Skeletal muscle tissue (tissue), 4 donors: ENCODE measurements around the gene GFPT2. TPM values are rescaled to one million over a fixed set of nuclear protein-coding genes. Genes with fewer than 3 reads are reported as not detected.

ENCODE experiments used
- H3K27ac ChIP-seq: one replicate; pipeline ENCODE4 v1.7.0; 2013; ENCODE audit warnings: mild to moderate bottlenecking, low read depth, low read length, inconsistent platforms
- H3K27me3 ChIP-seq, 3 donors: one replicate each; pipeline ENCODE4 v1.7.0; 2013; ENCODE audit warnings: low read length in 3 of 3; ENCODE audit not compliant: control insufficient read depth in 3 of 3, insufficient read depth in 3 of 3
- H3K36me3 ChIP-seq, 3 donors: one replicate each; pipeline ENCODE4 v1.7.0; 2013; ENCODE audit warnings: low read length in 3 of 3; ENCODE audit not compliant: control insufficient read depth in 3 of 3, insufficient read depth in 3 of 3
- H3K4me1 ChIP-seq, 3 donors: one replicate each; pipeline ENCODE4 v1.7.0; 2013; ENCODE audit warnings: low read length in 3 of 3, mild to moderate bottlenecking in 3 of 3; ENCODE audit not compliant: control insufficient read depth in 3 of 3, insufficient read depth in 3 of 3
- H3K4me3 ChIP-seq, 3 donors: one replicate each; pipeline ENCODE4 v1.7.0; 2013; ENCODE audit warnings: low read length in 3 of 3
- H3K9ac ChIP-seq, 3 donors: one replicate each; pipeline ENCODE4 v1.7.0; 2013; ENCODE audit warnings: low read length in 3 of 3, mild to moderate bottlenecking in 3 of 3, moderate library complexity in 2 of 3, low read depth in 1 of 3
- H3K9me3 ChIP-seq, 3 donors: one replicate each; pipeline ENCODE4 v1.7.0; 2013; ENCODE audit warnings: low read length in 3 of 3; ENCODE audit not compliant: control insufficient read depth in 3 of 3
- total RNA-seq: library from RNA; depleted of rRNA; stranded (reverse); fragments of >200 nt; gene quantifications from one replicate; pipeline ENCODE4 v1.2.3, GENCODE V29; 2014
- donor health status: Osteomylitis.

The GFPT2 gene
- total RNA-seq, 1 donor from 2014 or later: 9.9 TPM

DNA sequence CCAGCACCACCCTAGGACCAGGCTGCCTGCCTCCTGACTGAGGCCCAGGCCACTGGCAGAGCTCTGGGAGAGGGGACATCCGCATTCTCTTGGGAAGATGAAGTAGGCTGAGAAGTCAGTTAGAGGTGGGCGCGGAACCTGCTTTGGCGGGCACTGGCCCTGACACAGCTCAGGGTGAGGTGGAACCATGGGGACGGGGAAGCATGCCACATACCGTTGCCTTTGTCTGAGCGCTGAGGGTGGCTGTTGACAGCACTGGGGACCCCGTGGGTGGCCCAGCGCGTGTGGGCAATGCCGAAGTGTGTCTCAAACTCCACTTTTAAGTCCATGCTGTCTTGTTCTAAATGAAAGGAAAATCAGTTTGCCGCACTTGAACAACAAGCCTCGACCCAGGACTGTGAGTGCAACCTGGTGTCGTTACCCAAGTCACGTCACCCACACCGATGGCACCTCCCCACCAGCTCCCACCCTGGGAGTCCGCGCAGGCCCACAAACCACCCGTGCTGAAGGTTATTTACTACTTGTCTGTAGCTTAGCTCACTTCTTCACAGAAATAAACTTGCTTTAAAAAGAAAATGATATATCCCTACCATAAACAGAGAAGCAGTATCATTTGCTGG lies 17.4 kb downstream of the GFPT2 start:
- Histone ChIP-seq H3K4me1 (peaks cover 0 to 6% (median 3%) of the 10 kb centered on the region in 3 donors), H3K27ac (no peak overlapping the region), H3K9me3 (no peaks in the 10 kb centered on the region), H3K9ac (no peak overlapping the region), H3K4me3 (no peak overlapping the region), H3K36me3 (peaks cover 0 to 8% (median 6%) of the 10 kb centered on the region in 3 donors), H3K27me3 (peaks cover 0 to 9% (median 8%) of the 10 kb centered on the region in 3 donors)

DNA sequence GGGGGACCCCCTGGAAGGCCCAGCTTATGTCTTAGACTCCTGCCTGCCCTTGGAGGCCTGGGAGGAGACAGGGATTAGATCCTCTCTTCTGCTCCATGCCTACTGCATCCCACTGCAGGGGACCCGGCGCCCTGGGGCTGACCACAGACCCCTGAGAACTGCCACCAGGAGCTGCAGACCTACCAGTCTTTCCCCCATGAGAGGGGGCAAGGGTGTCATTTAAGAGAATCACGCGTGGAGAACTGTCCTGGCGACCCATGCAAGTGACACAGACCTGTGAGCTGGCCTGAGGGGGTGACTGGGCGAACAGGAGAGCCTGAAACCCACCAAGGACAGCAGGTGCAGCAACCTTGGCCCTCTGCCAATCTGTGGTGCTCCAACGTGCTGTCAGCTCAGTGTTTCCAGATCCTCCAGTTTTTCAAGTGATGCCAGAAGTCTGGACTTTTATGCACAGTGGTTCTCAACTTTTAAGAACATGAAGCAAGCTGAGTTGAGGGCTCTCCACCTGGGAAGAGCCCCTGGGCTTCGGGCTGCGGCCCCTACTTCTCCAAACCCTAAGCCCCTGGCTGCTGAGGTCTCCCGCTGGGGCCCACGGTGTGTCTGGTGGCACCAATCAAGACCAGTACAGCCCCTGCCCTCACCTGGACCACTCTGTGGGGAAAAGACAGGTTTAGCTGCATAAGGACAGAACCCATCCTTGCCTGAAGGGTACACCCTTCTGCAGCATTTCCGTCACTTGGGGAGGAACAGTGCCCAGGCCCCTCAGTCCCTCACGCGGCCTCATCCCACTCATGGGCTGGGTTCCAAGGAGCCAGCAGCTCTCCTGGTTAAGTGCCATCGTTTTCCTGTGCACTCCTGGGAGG lies 18.2 kb downstream of the GFPT2 start:
- Histone ChIP-seq H3K36me3 (peaks cover 0 to 8% (median 6%) of the 10 kb centered on the region in 3 donors), H3K9ac (no peak overlapping the region), H3K4me3 (no peak overlapping the region), H3K4me1 (peaks cover 3 to 6% (median 4%) of the 10 kb centered on the region in 3 donors), H3K27me3 (peaks cover 0 to 9% (median 8%) of the 10 kb centered on the region in 3 donors), H3K9me3 (no peaks in the 10 kb centered on the region), H3K27ac (no peak overlapping the region)

DNA sequence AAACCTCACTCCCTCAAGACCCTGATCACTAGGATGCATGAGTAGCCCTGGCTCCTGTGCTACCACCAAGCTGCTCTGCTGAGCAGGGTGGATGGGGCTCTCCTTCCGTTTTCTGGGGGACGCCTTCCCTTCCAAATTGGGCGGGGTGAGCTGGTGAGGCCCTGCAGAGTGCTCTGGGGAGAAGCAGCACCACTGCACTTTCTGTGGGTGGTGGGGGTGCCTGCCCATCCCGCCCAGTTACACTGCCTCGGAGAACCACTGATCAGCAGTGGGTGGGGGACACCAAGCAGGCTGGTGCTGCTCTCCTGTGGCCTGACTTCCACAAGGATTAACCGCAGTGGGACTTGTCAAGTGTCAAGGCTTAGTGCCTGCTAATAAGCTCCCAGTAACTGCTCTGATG lies 19.0 kb downstream of the GFPT2 start:
- H3K9me3 ChIP-seq: no peaks in the 10 kb centered on the region
- no peak overlapping the region for H3K9ac ChIP-seq
- no peak overlapping the region for H3K4me3 ChIP-seq
- H3K27ac ChIP-seq: no peak overlapping the region
- H3K36me3 ChIP-seq: peaks cover 0 to 8% (median 6%) of the 10 kb centered on the region in 3 donors
- H3K27me3 ChIP-seq: peaks cover 0 to 9% (median 8%) of the 10 kb centered on the region in 3 donors
- peaks cover 3 to 6% (median 4%) of the 10 kb centered on the region in 3 donors for H3K4me1 ChIP-seq

DNA sequence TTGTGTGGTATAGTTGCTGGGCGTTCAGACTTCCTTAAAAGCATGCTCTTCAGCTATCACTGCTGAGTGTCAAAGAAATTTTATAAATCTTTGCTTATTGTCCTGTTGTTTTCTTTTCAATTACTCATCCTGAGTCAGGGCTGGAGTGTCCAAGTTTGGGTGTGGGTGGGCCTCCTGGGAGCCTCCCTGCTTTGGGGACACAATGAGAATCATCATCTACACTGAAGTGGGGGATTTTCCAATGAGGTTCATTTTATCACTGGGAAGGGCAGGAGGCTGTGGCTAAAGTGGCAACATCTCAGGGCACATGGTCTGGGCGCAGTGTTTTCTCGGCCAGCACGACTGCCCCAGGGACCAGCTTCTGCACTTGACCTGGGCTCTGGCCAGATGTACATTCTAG lies 19.5 kb downstream of the GFPT2 start:
- no peak overlapping the region for H3K4me3 ChIP-seq
- peaks cover 0 to 8% (median 6%) of the 10 kb centered on the region in 3 donors for H3K36me3 ChIP-seq
- no peak overlapping the region for H3K9ac ChIP-seq
- H3K27me3 ChIP-seq: peaks cover 0 to 9% (median 8%) of the 10 kb centered on the region in 3 donors
- no peaks in the 10 kb centered on the region for H3K9me3 ChIP-seq
- peaks cover 3 to 6% (median 4%) of the 10 kb centered on the region in 3 donors for H3K4me1 ChIP-seq
- no peak overlapping the region for H3K27ac ChIP-seq

DNA sequence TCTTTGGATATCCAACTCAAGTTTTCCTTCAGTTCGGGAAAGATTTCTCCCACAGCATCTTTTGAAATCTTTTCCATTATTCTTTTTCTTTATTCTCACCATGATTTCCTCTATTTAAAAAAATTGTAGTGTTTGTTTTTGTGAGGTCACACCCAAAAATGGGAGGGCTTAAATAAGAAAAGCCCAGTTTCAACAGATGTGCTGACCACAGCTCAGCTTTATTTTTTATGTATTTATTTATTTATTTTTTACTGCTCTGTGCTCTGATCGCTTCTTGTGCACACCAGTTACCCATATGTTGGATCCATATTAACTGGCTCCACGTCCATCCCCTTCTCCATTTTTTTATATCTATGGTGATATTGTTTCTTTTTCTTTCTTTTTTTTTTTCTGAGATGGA lies 20.3 kb downstream of the GFPT2 start:
- Histone ChIP-seq H3K9me3 (no peaks in the 10 kb centered on the region), H3K4me1 (peaks cover 3 to 6% (median 4%) of the 10 kb centered on the region in 3 donors), H3K4me3 (no peak overlapping the region), H3K36me3 (peaks cover 0 to 8% (median 6%) of the 10 kb centered on the region in 3 donors), H3K9ac (no peak overlapping the region), H3K27me3 (peaks cover 0 to 9% (median 8%) of the 10 kb centered on the region in 3 donors), H3K27ac (no peak overlapping the region)

DNA sequence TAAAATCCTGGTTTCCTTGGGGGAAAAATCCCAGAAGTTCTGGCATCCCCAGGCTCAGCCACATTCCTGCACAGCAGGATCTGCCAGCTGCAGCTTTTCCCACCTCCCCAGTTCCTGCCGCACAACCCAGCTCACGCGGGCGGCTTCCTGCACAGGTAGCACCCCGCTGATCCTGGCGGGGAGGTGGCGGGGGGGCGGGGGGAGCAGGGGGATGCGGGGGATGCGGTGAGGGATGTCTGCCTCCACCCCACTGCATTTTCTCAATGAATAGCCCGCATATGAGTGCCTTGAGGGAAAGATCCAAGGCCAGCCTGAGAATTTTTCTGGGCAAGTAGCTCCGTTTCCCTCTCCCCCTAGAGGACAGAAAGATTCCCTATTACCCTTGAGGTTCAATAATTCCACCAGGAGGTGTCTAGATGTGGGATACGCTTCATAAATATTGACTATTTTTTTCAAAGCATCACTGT lies 21.1 kb downstream of the GFPT2 start:
- Histone ChIP-seq H3K9ac (no peak overlapping the region), H3K36me3 (peaks cover 0 to 8% (median 6%) of the 10 kb centered on the region in 3 donors), H3K27me3 (peaks cover 0 to 9% (median 8%) of the 10 kb centered on the region in 3 donors), H3K27ac (peak overlapping the region; percentile 77), H3K4me3 (no peak overlapping the region), H3K9me3 (no peaks in the 10 kb centered on the region), H3K4me1 (peaks cover 3 to 6% (median 4%) of the 10 kb centered on the region in 3 donors)

DNA sequence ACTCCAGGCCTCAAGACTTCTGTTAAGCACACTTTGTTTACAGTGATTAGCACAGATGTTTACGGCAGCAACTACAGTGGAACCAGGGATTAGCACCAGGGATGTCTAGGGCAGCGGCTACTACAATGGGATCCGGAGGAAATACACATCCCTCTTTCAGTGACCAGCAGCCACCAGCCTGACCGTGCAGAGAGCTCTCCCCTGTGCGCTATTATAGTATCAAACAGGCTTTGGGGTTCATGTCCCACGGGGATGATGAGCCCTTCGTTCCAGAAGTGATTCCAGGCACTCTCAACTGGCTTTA lies 21.5 kb downstream of the GFPT2 start:
- peak overlapping the region; percentile 77 for H3K27ac ChIP-seq
- H3K36me3 ChIP-seq: peaks cover 0 to 8% (median 6%) of the 10 kb centered on the region in 3 donors
- no peak overlapping the region for H3K4me3 ChIP-seq
- H3K9ac ChIP-seq: peak overlapping the region in 1 of 3 donors; percentile 65
- H3K4me1 ChIP-seq: peaks cover 3 to 6% (median 4%) of the 10 kb centered on the region in 3 donors
- peaks cover 0 to 9% (median 8%) of the 10 kb centered on the region in 3 donors for H3K27me3 ChIP-seq
- H3K9me3 ChIP-seq: no peaks in the 10 kb centered on the region

DNA sequence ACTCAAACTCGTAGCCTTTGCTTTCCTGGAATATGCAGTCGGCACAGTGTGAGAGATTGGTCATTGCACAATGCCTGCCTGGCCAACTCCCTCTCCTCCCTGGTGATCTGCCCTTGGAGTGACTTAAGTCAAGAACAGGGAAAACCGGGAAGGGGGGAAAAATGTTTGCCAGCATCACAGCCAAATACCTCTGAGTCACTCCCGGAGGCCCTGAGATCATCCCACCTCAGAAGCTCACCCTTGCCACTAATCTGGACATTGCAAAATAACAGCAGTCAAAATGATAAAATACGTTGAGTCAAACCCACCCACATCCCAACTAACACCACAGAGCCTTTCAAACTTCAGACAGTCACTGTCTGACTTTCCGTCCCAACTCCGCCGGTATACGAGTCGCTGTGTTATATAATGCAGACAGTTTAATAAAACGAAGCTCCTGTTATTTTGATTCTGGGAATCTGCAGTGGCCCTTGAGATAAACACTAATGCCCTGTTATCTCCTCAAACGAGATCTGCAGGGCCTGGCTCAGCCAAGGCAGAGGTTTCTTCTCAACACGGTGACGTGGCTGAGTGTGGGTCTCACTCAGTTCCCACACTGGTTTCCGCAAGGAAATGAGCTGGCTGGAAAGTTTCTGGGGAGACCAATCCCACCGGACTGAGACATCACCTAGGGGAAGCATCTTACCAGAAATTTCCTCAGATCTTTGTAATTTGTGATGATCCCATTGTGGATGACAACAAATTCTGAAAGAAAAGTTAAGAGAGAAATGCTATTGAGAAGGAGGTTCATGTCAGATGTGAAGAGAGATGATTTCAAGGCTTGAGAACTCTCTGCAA lies 22.1 kb downstream of the GFPT2 start:
- no peak overlapping the region for H3K4me3 ChIP-seq

DNA sequence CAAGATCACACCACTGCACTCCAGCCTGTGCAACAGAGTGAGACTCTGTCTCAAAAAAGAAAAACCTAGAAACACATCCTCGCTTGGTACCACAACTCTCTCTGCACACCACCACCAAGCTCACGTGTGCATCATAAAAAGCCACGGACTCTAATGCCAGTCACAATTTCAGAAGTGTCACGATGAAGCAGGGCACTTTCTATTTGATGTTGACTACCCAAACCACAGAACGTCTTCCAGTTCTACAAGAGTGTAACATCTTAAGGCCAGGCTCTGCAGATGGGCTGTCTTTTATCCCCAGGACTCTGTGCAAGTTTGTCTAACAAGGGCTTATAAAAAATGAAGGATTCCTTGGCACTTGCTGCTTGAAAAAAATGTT lies 22.9 kb downstream of the GFPT2 start:
- H3K9ac ChIP-seq: no peak overlapping the region
- peaks cover 0 to 2% (median 2%) of the 10 kb centered on the region in 3 donors for H3K36me3 ChIP-seq
- H3K4me1 ChIP-seq: peaks cover 3 to 6% (median 4%) of the 10 kb centered on the region in 3 donors
- no peaks in the 10 kb centered on the region for H3K9me3 ChIP-seq
- peaks cover 0 to 8% (median 5%) of the 10 kb centered on the region in 3 donors for H3K27me3 ChIP-seq
- H3K4me3 ChIP-seq: no peak overlapping the region
- peak overlapping the region; percentile 56 for H3K27ac ChIP-seq

More for the DNA sequence above, 22.1 kb downstream of the GFPT2 start:
- H3K9ac ChIP-seq: peak overlapping the region in 1 of 3 donors; percentile 65
- H3K36me3 ChIP-seq: peaks cover 0 to 6% (median 5%) of the 10 kb centered on the region in 3 donors
- peak overlapping the region; percentile 77 for H3K27ac ChIP-seq
- H3K9me3 ChIP-seq: no peaks in the 10 kb centered on the region
- H3K27me3 ChIP-seq: peaks cover 0 to 9% (median 8%) of the 10 kb centered on the region in 3 donors
- peaks cover 3 to 6% (median 4%) of the 10 kb centered on the region in 3 donors for H3K4me1 ChIP-seq
